Measurements from ENCODE around the gene SYNJ2BP. TPM values are rescaled to one million over a fixed set of nuclear protein-coding genes. Genes with fewer than 3 reads are reported as not detected.

Gene SYNJ2BP, protein sequence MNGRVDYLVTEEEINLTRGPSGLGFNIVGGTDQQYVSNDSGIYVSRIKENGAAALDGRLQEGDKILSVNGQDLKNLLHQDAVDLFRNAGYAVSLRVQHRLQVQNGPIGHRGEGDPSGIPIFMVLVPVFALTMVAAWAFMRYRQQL
- 10 to 100 TPM; 26.9 to 49.7 (median 46.1) TPM for total RNA-seq

DNA sequence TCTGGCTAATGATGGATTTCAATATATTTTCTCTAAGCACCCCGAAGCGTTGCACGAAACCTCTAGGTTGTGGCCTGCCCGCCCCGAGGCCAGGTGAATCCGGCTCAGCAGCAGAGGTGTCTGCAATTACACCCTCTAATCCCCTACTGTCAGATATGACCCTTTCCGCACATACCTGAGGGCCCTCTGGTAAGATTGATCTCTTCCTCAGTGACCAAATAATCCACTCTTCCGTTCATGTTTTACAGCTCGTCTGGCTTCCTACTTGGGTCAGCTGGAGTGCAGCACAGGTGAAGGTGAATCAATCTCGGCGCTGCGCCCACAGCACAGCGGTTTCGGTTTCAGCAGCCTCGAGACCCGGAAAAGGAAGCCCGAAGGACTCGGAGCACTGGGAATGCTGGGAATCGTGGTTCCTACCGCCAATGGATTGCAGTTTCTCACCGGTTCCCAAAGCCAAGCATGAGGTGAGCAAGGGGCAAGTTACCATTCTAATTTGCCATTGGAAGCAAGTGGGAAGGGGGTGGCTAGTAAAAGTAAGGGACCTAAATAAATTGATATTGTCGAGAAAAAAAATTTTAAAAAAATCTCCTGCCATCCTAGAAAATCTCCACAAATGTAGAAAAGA lies at the start of gene SYNJ2BP:
SYNJ2BP (minus strand) TSS at position 366 of the 625 bp plus-strand sequence; CDS start at position 239, 127 bp downstream.
- Histone ChIP-seq H3K4me1 (peaks cover 0 to 27% (median 5%) of the 10 kb centered on the region in 3 donors), H3K4me3 (peak within 1 kb of the TSS; percentile 75 to 86), H3K36me3 (peaks cover 0 to 6% of the 10 kb centered on the region in 2 donors), H3K9me3 (no peaks in the 10 kb centered on the region), H3K27ac (peak within 1 kb of the TSS in 3 of 4 donors; percentile 21 to 78 (median 71)), H3K27me3 (no peaks in the 10 kb centered on the region)
- TF ChIP-seq, protein P1, sequence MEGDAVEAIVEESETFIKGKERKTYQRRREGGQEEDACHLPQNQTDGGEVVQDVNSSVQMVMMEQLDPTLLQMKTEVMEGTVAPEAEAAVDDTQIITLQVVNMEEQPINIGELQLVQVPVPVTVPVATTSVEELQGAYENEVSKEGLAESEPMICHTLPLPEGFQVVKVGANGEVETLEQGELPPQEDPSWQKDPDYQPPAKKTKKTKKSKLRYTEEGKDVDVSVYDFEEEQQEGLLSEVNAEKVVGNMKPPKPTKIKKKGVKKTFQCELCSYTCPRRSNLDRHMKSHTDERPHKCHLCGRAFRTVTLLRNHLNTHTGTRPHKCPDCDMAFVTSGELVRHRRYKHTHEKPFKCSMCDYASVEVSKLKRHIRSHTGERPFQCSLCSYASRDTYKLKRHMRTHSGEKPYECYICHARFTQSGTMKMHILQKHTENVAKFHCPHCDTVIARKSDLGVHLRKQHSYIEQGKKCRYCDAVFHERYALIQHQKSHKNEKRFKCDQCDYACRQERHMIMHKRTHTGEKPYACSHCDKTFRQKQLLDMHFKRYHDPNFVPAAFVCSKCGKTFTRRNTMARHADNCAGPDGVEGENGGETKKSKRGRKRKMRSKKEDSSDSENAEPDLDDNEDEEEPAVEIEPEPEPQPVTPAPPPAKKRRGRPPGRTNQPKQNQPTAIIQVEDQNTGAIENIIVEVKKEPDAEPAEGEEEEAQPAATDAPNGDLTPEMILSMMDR (IDR thresholded peaks at IDR 0.05): peak in 1 of 4 experiments; percentile 7
- TF ChIP-seq POLR2AphosphoS5 (IDR thresholded peaks at IDR 0.05): peak; percentile 36
- no peak for TF ChIP-seq EP300 (IDR thresholded peaks at IDR 0.05)
- TF ChIP-seq POLR2A (IDR thresholded peaks at IDR 0.05): no peak
- peak; percentile 76 for ATAC-seq
- WGBS, 2 donors (ENCODE audit: low coverage in 1 of 2): 0% methylated on average over 12 to 19 of the region's 22 CpGs

DNA sequence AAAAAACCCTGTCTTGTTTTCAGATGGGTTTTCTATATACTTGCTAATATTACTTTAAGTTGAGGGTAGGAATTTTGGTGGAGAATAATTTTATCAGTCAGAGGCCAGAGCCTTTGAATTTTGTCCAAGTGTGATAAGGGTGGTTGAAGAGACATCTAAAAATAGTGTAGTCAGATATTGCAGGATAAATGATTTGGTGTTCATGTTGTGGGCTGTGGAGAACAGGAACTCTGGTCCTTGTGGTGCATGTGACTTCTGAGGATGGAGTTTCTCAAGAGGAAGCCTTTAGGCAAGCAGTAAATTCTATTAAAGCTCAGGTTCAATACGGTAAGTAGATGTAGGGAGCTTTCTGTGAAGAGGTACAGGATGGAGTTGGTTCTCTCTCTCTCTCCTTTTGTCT lies 37.8 kb upstream of the SYNJ2BP start:
- H3K9me3 ChIP-seq: no peaks in the 10 kb centered on the region
- no peak for ATAC-seq
- H3K4me3 ChIP-seq: no peak overlapping the region
- TF ChIP-seq POLR2AphosphoS5 (IDR thresholded peaks at IDR 0.05): no peak
- TF ChIP-seq POLR2A (IDR thresholded peaks at IDR 0.05): no peak
- TF ChIP-seq EP300 (IDR thresholded peaks at IDR 0.05): no peak
- TF ChIP-seq, protein P1 (IDR thresholded peaks at IDR 0.05): no peak
- no peak overlapping the region for H3K27ac ChIP-seq
- H3K4me1 ChIP-seq: no peaks in the 10 kb centered on the region
- no peaks in the 10 kb centered on the region for H3K36me3 ChIP-seq
- WGBS, 2 donors (ENCODE audit: low coverage in 1 of 2): 78 to 80% methylated on average over 1 of the region's 1 CpG
- no peaks in the 10 kb centered on the region for H3K27me3 ChIP-seq

DNA sequence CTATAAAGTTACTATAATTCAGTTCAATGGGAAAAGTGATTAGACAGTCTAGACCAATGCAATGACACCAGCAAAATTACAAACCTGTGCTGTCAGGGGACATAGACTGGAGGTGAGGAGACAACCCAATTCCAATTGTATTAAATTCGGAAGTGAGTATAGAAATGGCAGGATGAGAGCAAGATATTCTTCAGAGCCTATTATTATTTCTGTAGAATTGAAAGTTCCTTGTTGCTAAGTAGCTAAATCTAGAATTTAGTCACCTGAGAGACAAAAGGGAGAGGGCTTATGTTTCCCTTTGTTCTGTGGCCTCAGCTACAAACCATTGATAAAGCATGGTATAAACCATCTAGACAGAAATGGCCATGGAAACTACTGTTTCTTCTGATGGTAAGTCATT lies 35.0 kb upstream of the SYNJ2BP start, which contains the start of gene ADAM21:
ADAM21 (plus strand) TSS at position 301 of the 400 bp plus-strand sequence. CDS start 5,326 bp downstream, outside the sequence.
- H3K4me1 ChIP-seq: no peaks in the 10 kb centered on the region

DNA sequence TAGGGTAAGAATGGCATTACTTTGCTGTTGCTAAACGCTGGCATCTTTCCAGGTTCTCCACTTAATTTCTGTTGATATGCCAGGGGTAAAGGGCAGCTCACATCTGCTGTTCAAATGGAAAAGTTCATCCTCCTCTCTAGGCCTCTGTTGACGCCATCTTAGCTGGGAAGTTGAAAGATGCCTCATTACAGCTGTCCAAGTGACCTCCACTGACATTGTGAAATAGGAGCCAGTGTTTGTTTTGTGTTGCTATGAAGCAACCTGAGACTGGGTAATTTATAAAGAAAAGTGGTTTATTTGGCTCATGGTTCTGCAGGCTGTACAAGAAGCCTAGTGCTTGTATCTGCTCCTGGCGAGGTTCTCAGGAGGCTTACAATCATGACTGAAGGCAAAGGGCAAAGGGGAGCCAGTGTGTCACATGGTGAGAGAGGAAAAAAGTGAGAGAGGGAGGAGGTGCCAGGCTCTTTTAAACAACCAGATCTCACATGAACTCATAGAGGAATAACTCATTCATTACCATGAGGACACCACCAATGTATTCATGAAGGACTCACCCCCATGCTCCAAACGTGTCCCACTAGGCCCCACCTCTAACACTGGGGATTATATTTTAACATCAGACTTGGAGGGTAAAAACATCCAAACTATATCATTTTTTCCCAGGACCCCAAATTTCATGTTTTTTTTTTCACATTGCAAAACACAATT lies 31.9 kb upstream of the SYNJ2BP start:
- no peak for ATAC-seq
- no peaks in the 10 kb centered on the region for H3K4me1 ChIP-seq
- TF ChIP-seq POLR2A (IDR thresholded peaks at IDR 0.05) (no peak), POLR2AphosphoS5 (IDR thresholded peaks at IDR 0.05) (no peak), EP300 (IDR thresholded peaks at IDR 0.05) (no peak)
- TF ChIP-seq, protein P1 (IDR thresholded peaks at IDR 0.05): no peak

More for the DNA sequence above, 35.0 kb upstream of the SYNJ2BP start, which contains the start of gene ADAM21:
- no peak for ATAC-seq
- Histone ChIP-seq H3K4me3 (no peak within 1 kb of the TSS), H3K36me3 (no peaks in the 10 kb centered on the region), H3K9me3 (no peaks in the 10 kb centered on the region), H3K27me3 (no peaks in the 10 kb centered on the region), H3K27ac (no peak within 1 kb of the TSS)
- no peak for TF ChIP-seq EP300 (IDR thresholded peaks at IDR 0.05)
- no peak for TF ChIP-seq POLR2A (IDR thresholded peaks at IDR 0.05)
- TF ChIP-seq, protein P1 (IDR thresholded peaks at IDR 0.05): no peak
- no peak for TF ChIP-seq POLR2AphosphoS5 (IDR thresholded peaks at IDR 0.05)
- 83 to 100% methylated on average over 1 of the region's 1 CpG for WGBS, 2 donors (ENCODE audit: low coverage in 1 of 2)

More for the DNA sequence above, 31.9 kb upstream of the SYNJ2BP start:
- Histone ChIP-seq H3K9me3 (peaks cover 0 to 5% (median 0%) of the 10 kb centered on the region in 3 donors), H3K36me3 (peaks cover 0 to 5% of the 10 kb centered on the region in 2 donors), H3K27me3 (no peaks in the 10 kb centered on the region), H3K27ac (no peak overlapping the region), H3K4me3 (no peak overlapping the region)
- 71 to 86% methylated on average over 2 to 3 of the region's 4 CpGs for WGBS, 2 donors (ENCODE audit: low coverage in 1 of 2)

Data from gastroesophageal sphincter (tissue), 4 donors.